GM18867 (cell line): ENCODE data around the gene CXXC5.

ENCODE experiments used
- ATAC-seq: cut with Tn5 transposase; IDR thresholded peaks from one replicate; pipeline ENCODE4 v1.9.1; 2021; ENCODE audit warnings: mild to moderate bottlenecking, moderate library complexity; ENCODE audit not compliant: unreplicated experiment

The CXXC5 gene

DNA sequence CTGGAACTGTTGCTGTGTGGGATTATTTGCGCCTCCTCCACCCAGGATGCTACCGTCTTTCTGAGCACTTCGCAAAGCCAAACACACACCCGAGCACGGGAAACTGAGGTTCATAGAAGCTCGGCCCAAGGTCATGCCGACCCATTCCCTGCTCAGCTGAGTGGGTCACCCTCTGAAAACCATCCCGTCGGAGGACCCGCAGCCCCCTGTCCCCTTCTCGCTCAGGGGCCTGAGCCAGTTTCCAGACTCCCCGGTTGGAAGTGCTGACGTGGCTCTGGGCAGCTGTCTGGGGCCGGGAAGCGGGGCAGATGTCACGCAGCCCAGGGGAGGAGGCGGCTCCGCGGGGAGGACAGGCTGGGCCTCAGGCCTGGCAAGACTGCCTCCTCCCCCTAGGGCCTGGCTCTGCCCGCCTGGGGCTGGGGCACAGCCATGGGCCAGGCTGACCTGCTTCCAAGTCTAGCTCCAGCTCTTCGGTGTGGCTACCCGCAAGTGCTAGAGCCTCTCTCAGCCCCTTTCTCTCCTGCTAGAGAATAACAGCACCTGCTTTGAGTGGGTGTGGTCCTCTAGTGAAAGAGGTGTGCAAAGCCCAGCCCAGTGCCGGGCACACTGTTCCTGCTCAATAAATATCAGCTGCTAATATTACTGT, 9.9 kb upstream of the CXXC5 start:
- no peak for ATAC-seq

DNA sequence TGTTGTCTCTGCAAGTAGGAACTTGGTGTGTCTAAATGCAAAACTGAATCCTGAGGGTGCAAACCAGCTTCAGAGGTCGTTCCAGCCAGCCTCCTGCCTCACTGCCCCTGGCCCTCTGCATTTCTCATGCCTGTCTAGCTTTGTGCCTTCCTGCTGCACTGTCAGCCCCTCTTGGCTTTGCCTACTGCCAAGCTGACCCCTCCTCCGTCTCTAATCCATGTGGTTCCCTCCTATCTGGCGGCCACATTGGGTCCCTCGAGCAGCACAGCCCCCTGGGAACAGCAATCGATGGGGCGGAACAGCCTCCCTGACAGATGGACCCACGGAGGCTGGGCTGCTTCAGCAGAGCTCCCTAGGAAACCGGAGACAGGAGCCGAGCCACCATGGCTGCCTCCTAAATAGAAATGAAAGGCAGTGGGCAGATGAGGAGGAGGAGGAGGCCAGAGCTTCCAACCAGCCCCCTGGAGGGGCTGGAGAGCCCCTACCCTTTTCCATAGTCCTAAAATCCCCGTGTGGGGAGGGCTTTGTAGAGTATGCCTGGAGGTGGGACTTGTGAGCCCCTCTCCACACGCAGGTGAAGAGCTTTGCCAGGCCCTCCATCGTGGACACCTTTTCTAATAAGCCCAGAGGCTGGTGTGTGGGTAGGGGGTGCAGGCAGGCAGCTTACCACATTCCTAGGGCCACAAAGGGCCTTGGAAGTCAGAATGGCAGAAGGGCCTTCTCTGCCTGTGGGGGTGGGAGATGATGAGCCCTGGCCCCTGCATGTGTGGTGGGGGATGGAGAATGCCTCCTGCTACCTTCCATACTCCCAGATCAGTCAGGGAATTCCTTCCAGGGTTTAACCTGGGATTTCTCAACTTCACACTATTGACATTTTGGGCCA, 9.2 kb upstream of the CXXC5 start:
- ATAC-seq, result no peak

GRCh38 chr5:139639619-139640380, 8.3 kb upstream of the CXXC5 start:
- no peak for ATAC-seq

DNA sequence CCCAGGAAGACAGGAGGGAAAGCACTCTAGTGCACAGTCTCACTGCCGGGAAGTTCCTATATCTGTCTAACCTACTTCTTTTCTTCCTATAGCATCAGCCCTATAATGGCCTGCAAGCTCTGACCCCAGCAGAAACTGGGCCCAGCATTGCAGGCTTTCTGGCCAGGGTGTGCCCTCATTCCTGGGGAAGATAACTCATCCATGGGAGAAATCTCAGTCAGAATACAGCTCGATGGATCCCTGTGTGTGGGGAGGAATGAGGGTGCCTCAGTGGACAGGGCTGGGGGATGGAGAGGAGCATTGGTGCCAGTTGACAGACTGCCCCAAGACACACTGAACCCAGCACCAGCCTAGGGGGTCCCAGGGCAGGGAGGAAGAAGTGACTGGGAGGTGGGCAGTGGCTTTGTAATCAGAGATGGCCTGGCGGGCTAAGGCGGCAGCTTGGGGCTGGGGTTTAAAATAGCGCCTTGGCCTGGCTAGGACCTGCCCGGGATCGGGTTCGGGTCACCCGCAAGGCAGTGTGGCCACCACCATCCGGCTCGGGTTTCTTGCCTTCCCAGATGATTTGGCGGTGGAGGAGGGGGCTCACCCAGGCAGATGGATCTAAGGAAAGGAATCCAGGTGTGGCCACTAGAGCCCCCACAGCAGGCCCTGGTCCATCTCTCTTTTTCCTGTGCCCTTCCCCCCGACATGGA, 7.6 kb upstream of the CXXC5 start:
- ATAC-seq, result no peak

DNA sequence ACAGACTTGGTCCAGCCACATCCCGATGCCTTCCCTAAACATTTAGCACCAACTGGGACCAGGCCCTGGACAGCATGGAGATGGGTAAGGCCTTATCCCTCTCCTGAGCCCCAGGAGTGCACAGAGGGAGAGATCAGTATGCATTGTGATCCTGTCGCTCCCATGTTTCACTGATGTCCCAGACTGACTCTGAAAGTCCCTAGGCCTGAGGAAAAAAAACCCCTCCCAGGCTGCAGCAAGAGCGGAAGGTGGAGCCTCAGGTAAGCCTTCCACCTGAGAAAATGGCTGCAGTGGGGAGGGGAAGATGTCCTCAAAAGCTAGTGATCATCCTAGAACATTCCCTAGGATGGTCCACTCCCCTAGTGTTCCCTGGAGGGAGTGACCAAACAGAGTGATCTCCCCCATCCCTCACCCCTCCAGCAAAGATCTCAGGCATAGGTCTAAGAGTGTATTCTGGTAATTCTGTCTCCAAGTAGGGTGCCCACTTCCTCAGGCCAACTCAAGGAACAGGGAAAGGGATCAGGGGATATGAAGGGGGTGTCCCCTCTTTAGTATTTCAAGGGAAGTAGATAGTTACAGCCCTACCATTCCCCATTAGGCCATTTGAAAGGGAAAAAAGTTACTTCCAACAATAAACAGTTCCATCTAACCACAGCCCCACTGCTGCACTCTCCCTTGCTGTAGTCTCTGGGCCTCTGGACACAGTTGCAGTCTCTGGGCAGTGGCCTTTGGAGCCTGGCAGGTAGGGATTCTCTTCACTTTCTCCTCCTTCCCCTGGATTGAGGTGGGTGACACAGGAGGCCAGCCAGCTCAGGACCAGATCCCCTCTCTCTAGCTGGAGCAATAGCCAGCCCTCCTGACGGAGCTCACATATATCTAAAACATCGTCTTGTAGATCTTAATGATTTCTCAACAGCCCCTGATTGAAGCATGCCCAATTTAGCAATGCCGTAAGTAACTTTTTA, 6.8 kb upstream of the CXXC5 start:
- ATAC-seq, result no peak

DNA sequence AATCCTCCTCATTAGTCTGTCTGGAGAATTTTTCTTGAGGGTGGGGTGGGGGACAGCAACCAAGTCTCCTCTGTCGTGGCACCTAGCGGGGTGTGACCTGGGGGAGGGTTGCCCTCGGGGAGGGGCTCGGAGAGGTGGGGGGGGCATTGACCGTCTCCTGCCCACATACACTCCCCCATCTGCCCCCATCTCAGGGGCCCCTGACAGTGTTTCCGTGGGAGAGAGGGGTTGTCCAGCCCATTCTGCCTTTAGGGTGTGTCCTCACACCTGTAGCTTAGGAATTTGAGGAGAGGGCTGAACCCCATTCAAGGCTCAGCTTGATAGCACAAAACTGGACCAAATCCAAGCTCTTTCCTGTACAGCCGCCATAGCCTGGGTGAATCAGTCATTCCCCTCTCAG, 5.9 kb upstream of the CXXC5 start:
- no peak for ATAC-seq

GRCh38 chr5:139642891-139643871, 5.0 kb upstream of the CXXC5 start:
- ATAC-seq, result no peak

DNA sequence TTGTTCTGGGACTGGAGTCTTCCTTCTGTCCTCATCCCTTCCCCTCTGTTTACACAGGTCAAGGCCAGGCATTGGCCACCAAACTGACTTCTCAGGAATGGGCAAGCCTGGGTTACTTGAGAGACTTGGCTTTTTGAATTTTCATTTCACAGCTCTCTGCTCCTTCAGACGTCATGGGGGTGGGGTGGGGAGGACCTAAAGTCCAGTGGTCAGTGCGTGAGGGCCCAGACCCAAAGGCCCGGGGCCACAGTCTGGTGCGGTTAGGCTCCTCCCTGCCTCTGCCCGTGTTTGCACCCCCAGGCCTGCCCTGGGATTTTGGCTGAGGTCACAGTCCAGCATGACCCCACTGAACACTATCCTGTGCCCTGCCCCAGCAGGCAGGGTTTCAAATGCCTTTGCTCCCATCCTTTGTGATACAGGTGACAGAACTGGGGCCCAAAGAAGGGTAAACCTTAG, 4.1 kb upstream of the CXXC5 start:
- ATAC-seq, result no peak

DNA sequence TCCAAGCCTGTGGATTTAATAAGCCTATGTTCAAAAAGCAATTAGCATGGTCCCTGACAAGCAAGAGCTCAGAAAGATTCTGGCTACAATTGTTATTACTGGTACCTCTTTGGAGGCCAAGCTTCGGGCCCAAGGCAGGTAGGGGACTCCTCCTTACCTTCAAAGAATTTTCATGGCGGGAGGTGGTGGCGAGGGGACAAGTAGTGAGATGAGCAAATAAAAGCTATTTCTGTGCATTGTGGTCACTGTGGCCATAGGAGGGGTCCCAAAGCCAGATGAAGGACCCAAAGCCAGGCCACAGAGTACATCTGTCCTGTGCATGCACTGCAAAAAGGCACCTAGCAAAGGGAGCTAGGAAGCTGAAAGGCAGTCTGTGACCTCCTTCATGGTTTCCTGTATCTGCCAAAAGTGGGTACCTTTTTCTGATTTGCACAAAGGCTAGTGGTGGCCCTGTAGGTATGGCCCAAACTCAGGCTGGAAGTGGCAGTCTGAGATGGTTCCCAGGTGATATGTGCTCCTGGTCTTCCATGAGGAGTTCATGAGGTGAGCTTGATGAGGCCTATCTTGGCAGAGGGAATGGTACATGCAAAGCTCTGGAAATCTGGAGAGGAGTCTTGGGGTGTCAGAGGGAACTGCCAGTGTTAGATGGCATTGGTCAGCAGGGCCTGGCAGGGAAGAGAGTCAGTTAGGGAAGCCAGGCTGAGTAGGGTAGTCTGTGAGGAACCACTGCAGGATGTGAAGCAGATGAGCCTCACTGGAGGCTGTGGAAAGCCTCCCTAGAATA, 3.3 kb upstream of the CXXC5 start:
- no peak for ATAC-seq

- no peak for ATAC-seq
Measured at GRCh38 chr5:139645430-139645871, 2.7 kb upstream of the CXXC5 start.

DNA sequence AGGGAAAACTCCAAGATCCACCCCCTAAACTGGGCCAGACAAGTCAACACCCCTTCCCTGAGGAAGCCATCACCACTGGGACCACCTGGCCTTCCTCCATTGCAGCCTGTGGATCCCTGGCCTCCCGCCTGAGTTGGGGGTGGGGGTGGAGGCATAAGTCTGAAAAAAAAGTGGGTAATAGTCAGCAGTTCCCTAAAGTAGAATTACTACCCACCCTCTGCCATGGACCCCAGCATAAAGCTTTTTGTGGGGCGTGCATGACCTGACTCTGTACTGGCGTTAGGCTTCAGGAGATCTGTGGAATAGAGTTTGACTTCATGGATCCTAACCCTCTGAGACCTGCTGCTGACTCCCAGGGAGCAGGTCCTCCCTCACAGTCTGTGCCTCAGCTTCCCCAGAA, 2.0 kb upstream of the CXXC5 start:
- no peak for ATAC-seq

DNA sequence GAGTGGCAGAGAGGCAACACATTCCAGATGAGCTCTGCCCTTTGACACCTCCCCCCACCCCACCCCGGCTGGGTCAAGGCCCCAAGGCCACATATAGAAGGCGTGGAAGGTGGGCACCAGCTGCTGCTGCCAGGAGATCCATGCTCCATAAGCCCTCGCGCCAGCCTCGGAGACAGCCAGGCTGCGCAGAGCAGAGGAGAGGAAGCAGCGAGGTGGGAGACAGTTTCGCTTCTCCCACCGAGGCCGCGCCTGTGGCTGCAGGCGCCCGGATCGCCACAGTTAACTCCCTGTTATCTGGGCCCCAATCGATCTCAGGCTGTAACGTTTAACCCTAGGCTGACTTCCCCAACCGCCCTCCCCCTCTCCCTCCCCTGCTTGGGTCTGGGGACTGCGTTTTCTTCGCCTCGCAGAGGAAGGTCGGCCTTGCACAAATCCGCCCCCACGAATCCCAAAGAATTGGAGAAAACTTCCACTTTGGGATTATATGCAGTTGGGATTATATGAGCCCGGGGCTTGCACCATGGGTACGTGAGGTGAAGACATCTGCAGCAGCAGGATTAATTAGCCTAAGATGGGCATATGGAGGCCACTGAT, 1.1 kb upstream of the CXXC5 start:
- no peak for ATAC-seq

DNA sequence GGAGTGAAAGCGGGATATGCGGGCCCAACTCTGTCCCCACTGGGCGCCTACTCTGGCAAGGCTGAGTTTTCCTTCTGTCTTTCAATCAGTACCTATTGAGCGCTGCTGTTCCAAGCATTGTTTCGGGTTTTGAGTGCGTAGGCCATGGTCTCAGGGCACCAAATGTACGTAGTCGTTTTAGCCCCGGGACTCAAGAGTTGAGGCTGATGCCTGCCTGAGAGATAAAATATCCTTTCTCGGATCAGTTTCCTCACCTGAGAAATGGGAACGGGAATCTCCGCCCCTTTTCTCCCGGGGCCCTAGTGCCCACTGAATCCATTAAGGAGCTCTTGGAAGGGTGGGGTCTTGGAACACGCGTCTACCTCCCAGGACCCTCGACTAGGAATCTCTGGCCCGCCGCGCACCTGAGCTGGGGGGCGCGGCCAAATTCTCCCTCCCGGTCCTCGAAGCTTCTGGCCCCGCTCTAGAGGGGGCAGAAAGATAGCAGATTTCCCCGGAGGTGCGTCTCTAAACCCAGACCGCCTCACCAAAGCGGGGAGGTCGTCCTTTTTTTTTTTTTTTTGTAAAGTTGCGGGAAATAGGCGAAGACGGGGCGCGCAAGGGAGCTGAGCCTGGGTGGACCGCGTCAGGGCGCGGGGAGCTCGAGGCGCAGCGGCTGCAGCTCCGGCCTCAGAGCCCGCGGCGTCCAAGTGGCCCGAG, 494 bp upstream of the CXXC5 start:
- no peak for ATAC-seq

DNA sequence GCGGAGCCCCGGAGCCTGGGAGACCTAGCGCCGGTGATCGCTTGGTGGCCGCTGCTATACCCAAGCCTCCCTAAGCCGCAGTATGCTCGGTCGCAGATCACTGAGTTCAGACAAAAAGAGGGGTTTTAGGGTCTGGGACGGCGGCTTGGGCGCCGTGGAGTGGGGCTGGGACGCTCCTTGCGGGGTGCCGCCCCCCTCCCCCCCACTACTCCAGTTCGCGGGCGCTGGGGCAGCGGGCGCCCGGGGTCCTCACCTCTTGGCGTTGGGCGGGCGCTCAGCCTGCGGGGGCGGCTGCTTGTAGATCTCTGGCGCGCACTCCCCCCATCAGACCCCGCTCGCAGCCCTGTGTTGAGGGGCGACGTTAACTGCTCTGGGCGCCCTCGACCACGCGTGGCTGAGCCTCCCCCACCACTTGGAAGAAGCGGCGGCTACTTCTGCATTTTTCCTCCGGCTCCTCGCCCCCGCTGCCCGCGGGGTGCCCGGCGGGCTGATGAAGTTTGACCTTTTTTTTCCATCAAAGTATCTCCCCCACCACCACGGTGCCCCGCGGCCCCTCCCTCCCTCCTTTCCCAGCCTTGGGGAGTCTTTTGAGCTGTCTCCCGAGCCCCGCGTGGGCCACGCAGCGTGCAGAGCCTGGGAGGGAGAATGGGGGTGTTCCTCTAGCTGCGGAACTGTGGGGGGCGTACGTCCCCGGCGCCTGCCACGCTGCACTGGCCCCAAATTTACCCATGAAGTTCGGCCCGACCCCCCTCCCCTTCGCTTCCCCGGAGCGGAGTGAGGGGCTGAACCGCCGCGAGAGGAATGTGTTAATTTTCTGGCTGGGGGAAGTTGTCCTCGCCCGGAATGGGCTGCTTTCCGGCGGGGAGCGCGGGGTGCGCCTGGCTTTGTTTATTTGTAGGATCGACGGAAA, 1.2 kb downstream of the CXXC5 start:
- no peak for ATAC-seq

DNA sequence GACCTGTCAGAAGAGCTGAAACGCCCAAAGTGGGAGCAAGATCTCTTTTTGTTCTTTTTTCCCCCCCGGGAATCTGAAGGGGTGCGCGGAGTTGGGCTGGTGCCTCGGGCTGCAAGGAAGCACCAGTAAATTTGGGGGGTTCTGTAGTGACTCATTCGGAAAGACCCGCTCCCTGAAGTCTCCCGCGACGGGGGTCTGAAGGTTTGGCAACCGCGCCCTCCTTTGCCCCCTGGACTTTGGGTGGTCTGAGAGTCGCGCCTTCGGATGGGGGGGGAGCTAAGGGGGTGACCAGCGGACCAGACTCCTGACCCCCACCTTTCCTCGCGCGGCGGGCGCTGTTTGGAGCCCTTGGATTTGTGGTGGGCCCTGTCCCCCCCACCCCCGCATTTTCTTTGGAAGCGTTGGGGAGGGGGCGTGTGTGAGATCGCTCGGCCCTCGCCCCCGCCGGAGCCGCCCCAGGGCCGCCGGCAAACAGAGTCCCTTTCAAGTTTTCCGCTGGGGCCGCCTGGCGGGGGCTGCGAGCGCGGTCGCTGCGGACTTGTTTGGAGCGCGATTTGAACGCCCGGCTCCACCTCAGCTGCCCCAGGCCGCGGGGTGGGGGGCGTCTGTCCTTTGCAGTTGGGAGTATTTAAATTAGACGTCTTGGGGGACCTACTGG, 2.0 kb downstream of the CXXC5 start:
- ATAC-seq, result no peak
